Ovary (tissue), 9 donors: Measurements from ENCODE around the gene PI4KB. TPM values are rescaled to one million over a fixed set of nuclear protein-coding genes. Genes with fewer than 3 reads are reported as not detected.

Experiments
- DNase-seq, 5 donors: peaks; one replicate each; pipeline ENCODE4 v3.0.0-alpha.2; 2019 to 2020
- H3K27ac ChIP-seq, 2 donors: fragments of 200-600 bp; one replicate each; pipeline versions ENCODE4 v1.5.1 to v1.8.0; 2019 to 2022
- H3K27me3 ChIP-seq: fragments of 200-600 bp; one replicate; pipeline ENCODE4 v1.8.0; 2022
- H3K36me3 ChIP-seq: fragments of 200-600 bp; sonication (generic); one replicate; pipeline ENCODE4 v1.5.1; 2019
- H3K4me1 ChIP-seq: one replicate; pipeline ENCODE4 v1.8.1; 2013; ENCODE audit warnings: mild to moderate bottlenecking, moderate library complexity; ENCODE audit not compliant: insufficient read depth
- H3K4me3 ChIP-seq: fragments of 200-600 bp; sonication (generic); one replicate; pipeline ENCODE4 v1.5.1; 2017
- H3K9me3 ChIP-seq, 2 donors: fragments of 200-600 bp in 1 of 2; sonication (generic) in 1 of 2; one replicate each; pipeline versions ENCODE4 v1.5.1 to v1.8.1; 2013 to 2019; ENCODE audit warnings: mild to moderate bottlenecking in 1 of 2, moderate library complexity in 1 of 2
- EP300 ChIP-seq: sonication (generic); formaldehyde crosslinking; IDR thresholded peaks from one replicate; pipeline ENCODE4 v1.6.1; 2017; ENCODE audit warnings: antibody characterized with exemption
- POLR2A ChIP-seq: fragments of 450-650 bp; IDR thresholded peaks from one replicate; pipeline ENCODE4 v1.6.1; 2017; ENCODE audit warnings: antibody characterized with exemption, mild to moderate bottlenecking, moderate library complexity
- WGBS, 3 donors: extraction: QIAGEN DNeasy Blood & Tissue Kit in 1 of 3; methylation state at CpG; one replicate each; pipeline versions ENCODE4 v1.1.5 to v1.1.7; 2013 to 2017; 5-methylcytosine and 5-hydroxymethylcytosine counted together
- intact Hi-C, 4 donors: fragments of 100-400 bp; cut with DNase I; formaldehyde crosslinking; loops; one replicate each; pipeline versions ENCODE4 v1.11.0 to v1.15.1; 2022 to 2023
- polyA plus RNA-seq, 2 donors: library from polyadenylated mRNA; stranded (reverse); fragments of 200-250 nt in 1 of 2; fragments of 350-450 nt in 1 of 2; fragmentation: Illumina TruSeq in 1 of 2; extraction: RNeasy Lipid Tissue Mini Kit (QIAGEN cat#74804) in 1 of 2; gene quantifications; one replicate each; pipeline ENCODE4 v1.2.3, GENCODE V29; 2013 to 2014
- total RNA-seq, 7 donors: library from RNA; depleted of rRNA in 2 of 7; stranded (reverse); fragments of >200 nt in 2 of 7; fragmentation: NEBNext Ultra II Directional in 3 of 7; extraction: Animal tissue kit (Norgen Biotek cat#: 25700) in 3 of 7; gene quantifications; one replicate each; pipeline versions ENCODE4 v1.1.0 to v1.2.4, GENCODE V29; 2016 to 2023
- TF ChIP-seq, protein P1 (sequence below), 3 donors: fragments of 450-650 bp in 2 of 3; fragments of 200-600 bp in 1 of 3; IDR thresholded peaks; one replicate each; pipeline versions ENCODE4 v1.5.1 to v1.8.0; 2016 to 2022; ENCODE audit warnings: antibody characterized with exemption in 3 of 3, mild to moderate bottlenecking in 1 of 3
- donor health status: DM: no; HTN: no; CAD: no; lungs with moderate emphysema.
- donor health status: DM: no; HTN: no; CAD: no.
- donor health status: Bipolar disorder and iron deficiency.
- donor health status: DM: yes; HTN: yes; CAD: no.
- donor health status: DM: no; HTN: no; CAD: no.
- donor health status: DM: yes; HTN: yes; CAD: no.

Gene PI4KB
- total and polyA plus RNA-seq, 9 donors: 39.8 to 88.9 (median 63.8) TPM

DNA sequence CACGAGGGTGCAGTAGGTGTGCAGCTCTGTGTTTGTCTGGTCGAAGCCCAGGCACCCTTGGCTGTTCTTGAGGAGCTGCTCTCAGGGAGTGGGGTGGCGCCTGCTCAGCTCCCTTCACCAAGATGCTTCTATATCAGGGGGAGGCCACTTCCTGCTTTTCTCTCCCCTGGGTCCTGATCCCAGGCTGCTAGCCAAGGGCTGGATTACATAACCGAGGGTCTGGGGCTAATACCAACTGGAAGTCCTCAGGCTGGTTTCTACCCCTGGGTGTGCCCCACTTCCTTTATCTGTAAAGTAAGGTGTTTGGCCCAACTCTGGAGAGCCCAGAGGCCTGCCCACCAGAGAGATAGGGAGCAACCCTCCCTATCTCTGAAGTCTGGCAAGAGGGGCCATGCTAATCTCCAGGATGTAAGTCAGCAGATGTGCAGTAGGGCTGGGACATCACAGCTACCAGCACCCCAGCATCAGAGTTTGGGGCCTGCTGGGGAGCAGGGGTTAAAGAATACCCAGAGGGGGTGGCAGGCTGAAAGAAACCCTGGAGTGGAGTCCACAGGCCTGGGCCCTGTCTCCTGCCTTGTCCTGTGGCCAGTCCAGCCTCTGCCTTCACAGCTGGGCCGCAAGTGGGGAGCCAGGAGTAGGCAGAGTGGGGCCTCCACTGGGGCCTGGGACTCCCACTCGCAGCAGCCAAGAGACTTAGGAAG lies 43.1 kb upstream of the PI4KB start:
- Histone ChIP-seq H3K4me1 (peaks cover 38% of the 10 kb centered on the region), H3K27me3 (no peaks in the 10 kb centered on the region), H3K9me3 (no peaks in the 10 kb centered on the region), H3K4me3 (no peak overlapping the region), H3K36me3 (no peaks in the 10 kb centered on the region), H3K27ac (peak overlapping the region in 1 of 2 donors; percentile 77)
- peak; percentile 56 to 78 (median 63) for DNase-seq
- intact Hi-C loops: no loop called here
- TF ChIP-seq POLR2A (no peak), EP300 (no peak)
- TF ChIP-seq, protein P1, sequence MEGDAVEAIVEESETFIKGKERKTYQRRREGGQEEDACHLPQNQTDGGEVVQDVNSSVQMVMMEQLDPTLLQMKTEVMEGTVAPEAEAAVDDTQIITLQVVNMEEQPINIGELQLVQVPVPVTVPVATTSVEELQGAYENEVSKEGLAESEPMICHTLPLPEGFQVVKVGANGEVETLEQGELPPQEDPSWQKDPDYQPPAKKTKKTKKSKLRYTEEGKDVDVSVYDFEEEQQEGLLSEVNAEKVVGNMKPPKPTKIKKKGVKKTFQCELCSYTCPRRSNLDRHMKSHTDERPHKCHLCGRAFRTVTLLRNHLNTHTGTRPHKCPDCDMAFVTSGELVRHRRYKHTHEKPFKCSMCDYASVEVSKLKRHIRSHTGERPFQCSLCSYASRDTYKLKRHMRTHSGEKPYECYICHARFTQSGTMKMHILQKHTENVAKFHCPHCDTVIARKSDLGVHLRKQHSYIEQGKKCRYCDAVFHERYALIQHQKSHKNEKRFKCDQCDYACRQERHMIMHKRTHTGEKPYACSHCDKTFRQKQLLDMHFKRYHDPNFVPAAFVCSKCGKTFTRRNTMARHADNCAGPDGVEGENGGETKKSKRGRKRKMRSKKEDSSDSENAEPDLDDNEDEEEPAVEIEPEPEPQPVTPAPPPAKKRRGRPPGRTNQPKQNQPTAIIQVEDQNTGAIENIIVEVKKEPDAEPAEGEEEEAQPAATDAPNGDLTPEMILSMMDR (IDR thresholded peaks at IDR 0.05): no peak
- whole genome bisulfite sequencing, 3 donors: 30 to 46% (median 38%) methylated on average over 6 of the region's 6 CpGs

DNA sequence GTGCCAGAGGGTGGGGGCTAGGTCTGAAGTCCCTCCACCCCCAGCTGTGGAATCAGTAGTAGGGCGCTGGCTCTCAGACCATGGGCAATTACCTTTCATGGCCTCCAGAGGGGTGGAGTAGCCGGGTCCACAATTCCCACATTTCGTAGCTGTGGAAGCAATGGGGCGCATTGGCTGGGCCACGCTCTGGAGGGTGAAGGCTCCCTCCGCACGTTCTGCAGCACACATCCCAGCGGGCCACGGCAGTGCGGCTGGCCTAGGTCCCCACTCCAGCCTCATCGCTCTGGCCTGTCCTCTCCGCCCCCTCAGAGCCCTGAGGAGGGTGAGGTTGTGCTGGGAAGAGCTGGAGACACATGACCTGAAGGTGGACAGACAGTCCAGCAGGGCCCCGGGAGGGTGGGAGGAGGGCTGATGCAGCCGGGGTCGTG lies 42.4 kb upstream of the PI4KB start:
- H3K27ac ChIP-seq: peak overlapping the region in 1 of 2 donors; percentile 77
- intact Hi-C loops: no loop called here
- no peak overlapping the region for H3K4me3 ChIP-seq
- no peak for DNase-seq
- WGBS, 3 donors: 69 to 72% (median 70%) methylated on average over 15 of the region's 15 CpGs
- H3K9me3 ChIP-seq: no peaks in the 10 kb centered on the region
- H3K27me3 ChIP-seq: no peaks in the 10 kb centered on the region
- H3K36me3 ChIP-seq: no peaks in the 10 kb centered on the region
- H3K4me1 ChIP-seq: peaks cover 38% of the 10 kb centered on the region
- TF ChIP-seq POLR2A: no peak

DNA sequence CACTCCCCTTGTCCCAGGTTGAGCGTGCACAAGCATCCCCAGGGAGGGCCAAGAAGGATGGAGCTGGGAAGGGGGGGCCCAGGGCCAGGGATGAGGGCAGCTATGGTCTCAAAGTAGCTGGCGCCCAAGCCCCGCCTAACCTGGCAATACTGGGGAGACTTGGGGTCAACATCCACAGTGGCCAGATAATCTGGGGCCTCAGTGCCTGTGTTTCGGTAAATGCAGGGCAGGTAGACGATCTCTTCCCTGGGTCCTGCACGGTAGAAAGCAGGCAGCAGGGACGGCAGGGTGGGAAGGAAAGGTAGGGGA lies 42.0 kb upstream of the PI4KB start:
- 90 to 95% (median 93%) methylated on average over 7 of the region's 7 CpGs for WGBS, 3 donors
- peaks cover 38% of the 10 kb centered on the region for H3K4me1 ChIP-seq
- intact Hi-C loops: no loop called here
- no peaks in the 10 kb centered on the region for H3K9me3 ChIP-seq
- H3K27me3 ChIP-seq: no peaks in the 10 kb centered on the region
- H3K4me3 ChIP-seq: no peak overlapping the region
- H3K36me3 ChIP-seq: no peaks in the 10 kb centered on the region
- DNase-seq: peak in 2 of 5 donors; percentile 34 to 42
- H3K27ac ChIP-seq: peak overlapping the region in 1 of 2 donors; percentile 77
- TF ChIP-seq, protein P1 (IDR thresholded peaks at IDR 0.05): no peak
- TF ChIP-seq EP300 (no peak), POLR2A (no peak)

DNA sequence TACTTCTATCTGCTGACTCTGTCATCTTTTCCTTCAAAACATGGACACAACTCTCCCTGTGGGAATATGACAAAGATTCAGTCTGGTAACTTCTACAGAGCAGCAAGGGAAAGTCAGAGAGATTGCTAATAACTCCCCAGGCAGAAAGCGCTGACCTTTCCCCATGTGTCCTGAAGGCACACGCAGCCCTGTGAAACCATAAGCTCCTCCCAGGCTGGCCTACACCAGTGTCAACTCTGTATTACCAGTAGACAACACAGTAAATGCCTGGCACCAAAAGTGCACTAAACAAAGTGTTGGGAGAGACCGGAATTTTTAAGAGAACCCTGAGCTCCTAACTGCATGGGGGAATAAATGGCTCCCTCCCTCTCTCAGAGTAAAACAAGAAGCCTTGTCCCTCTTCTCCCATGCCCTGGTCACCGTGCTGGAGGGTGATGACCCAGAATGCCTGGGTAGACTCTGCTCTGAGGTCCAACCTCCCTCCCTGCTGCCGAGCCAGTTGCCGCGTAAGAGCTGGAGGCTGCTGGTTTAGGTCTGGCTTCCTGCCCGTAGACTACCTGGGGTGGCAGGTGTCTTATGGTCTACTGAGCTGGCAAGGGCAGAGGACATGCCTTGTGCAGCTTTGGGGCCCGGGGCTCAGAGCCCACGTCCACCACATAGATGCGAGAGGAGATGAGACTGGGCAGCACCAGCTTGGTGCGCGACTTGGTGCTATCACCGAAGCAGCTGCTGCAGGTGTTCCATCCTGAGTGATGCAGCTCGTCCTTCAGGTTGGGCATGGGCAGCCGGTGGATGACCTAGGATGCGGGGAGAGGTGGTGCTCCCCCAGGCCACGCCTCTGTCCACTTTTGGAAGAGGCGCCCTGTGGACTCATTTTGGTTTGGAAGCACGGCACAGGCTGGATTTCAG lies 41.4 kb upstream of the PI4KB start:
- peak in 2 of 5 donors; percentile 30 to 42 for DNase-seq
- Histone ChIP-seq H3K27ac (peak overlapping the region; percentile 4 to 77), H3K4me1 (peaks cover 38% of the 10 kb centered on the region), H3K36me3 (no peaks in the 10 kb centered on the region), H3K4me3 (no peak overlapping the region), H3K9me3 (no peaks in the 10 kb centered on the region), H3K27me3 (no peaks in the 10 kb centered on the region)
- 77 to 83% (median 78%) methylated on average over 14 to 20 of the region's 20 CpGs for WGBS, 3 donors
- TF ChIP-seq POLR2A (no peak), EP300 (no peak)
- TF ChIP-seq, protein P1 (IDR thresholded peaks at IDR 0.05): no peak
- intact Hi-C loops: no loop called here
